ENCODE results near the gene AHNAK2.
"Not testable (repeated sequence)": the region's sequence is repeated elsewhere in the genome, so short reads cannot be mapped to it uniquely, and the experiment has no call there.

Gene AHNAK2

GRCh38 chr14:104917116-104917515 is 61.1 kb downstream of the AHNAK2 start:
- no peak for DNase-seq (ENCODE audit: low spot score)
- in situ Hi-C loops (cut with MboI; ENCODE audit: low pct_unique_long_range_greater_than_20kb, low sequenced_read_pairs, unreplicated experiment): no loop called here
- TF ChIP-seq CTCF (IDR thresholded peaks at IDR 0.05; ENCODE audit: extremely low read depth, insufficient read depth, missing control alignments): no peak

- TF ChIP-seq CTCF (IDR thresholded peaks at IDR 0.05; ENCODE audit: extremely low read depth, insufficient read depth, missing control alignments): no peak
- in situ Hi-C loops (cut with MboI; ENCODE audit: low pct_unique_long_range_greater_than_20kb, low sequenced_read_pairs, unreplicated experiment): no loop called here
- DNase-seq (ENCODE audit: low spot score): no peak
These were observed 64.7 kb downstream of the AHNAK2 start for GRCh38 chr14:104913435-104913834.

GRCh38 chr14:104912053-104912452 is 66.1 kb downstream of the AHNAK2 start:
- no peak for TF ChIP-seq CTCF (IDR thresholded peaks at IDR 0.05; ENCODE audit: extremely low read depth, insufficient read depth, missing control alignments)
- in situ Hi-C loops (cut with MboI; ENCODE audit: low pct_unique_long_range_greater_than_20kb, low sequenced_read_pairs, unreplicated experiment): no loop called here
- no peak for DNase-seq (ENCODE audit: low spot score)

GRCh38 chr14:104908303-104908702 is 69.9 kb downstream of the AHNAK2 start:
- TF ChIP-seq CTCF (IDR thresholded peaks at IDR 0.05; ENCODE audit: extremely low read depth, insufficient read depth, missing control alignments): no peak
- DNase-seq (ENCODE audit: low spot score): no peak
- in situ Hi-C loops (cut with MboI; ENCODE audit: low pct_unique_long_range_greater_than_20kb, low sequenced_read_pairs, unreplicated experiment): no loop called here

- in situ Hi-C loops (cut with MboI; ENCODE audit: low pct_unique_long_range_greater_than_20kb, low sequenced_read_pairs, unreplicated experiment): not testable (repeated sequence)
These were observed 72.6 kb downstream of the AHNAK2 start for GRCh38 chr14:104905579-104905933.

GRCh38 chr14:104904650-104905578 is 73.3 kb downstream of the AHNAK2 start:
- DNase-seq (ENCODE audit: low spot score); in situ Hi-C loops (cut with MboI; ENCODE audit: low pct_unique_long_range_greater_than_20kb, low sequenced_read_pairs, unreplicated experiment): not testable (repeated sequence)

More at GRCh38 chr14:104905579-104905933, 72.6 kb downstream of the AHNAK2 start:
- DNase-seq (ENCODE audit: low spot score): not testable (repeated sequence)

GRCh38 chr14:104903990-104904389 is 74.2 kb downstream of the AHNAK2 start:
- in situ Hi-C loops (cut with MboI; ENCODE audit: low pct_unique_long_range_greater_than_20kb, low sequenced_read_pairs, unreplicated experiment): no loop called here
- no peak for DNase-seq (ENCODE audit: low spot score)
- TF ChIP-seq CTCF (IDR thresholded peaks at IDR 0.05; ENCODE audit: extremely low read depth, insufficient read depth, missing control alignments): no peak

Measured in GM13977 (cell line).